Measurements from ENCODE around the gene NUDCD3. TPM values are rescaled to one million over a fixed set of nuclear protein-coding genes. Genes with fewer than 3 reads are reported as not detected.

NUDCD3 gene
- total RNA-seq, 6 experiments from 2014 or later = 24.4 to 47.1 (median 42.5) TPM

- intact Hi-C loops (cut with DNase I) = no loop called here
- no peaks in the 10 kb centered on the region for H3K9me3 ChIP-seq
- no peak for TF ChIP-seq CTCF (IDR thresholded peaks at IDR 0.05)
These were observed 35.3 kb downstream of the NUDCD3 start for GRCh38 chr7:44455155-44455554.

GRCh38 chr7:44454348-44454747 lies 36.1 kb downstream of the NUDCD3 start:
- Histone ChIP-seq H3K36me3 (no peaks in the 10 kb centered on the region), H3K9me3 (no peaks in the 10 kb centered on the region), H3K27ac (no peak overlapping the region), H3K27me3 (no peaks in the 10 kb centered on the region), H3K4me1 (no peaks in the 10 kb centered on the region), H3K4me3 (no peak overlapping the region)
- ATAC-seq (no peak), DNase-seq (no peak)
- intact Hi-C loops (cut with DNase I) = no loop called here
- 100% methylated on average over 2 of the region's 2 CpGs for WGBS (ENCODE audit: insufficient coverage, low coverage, low lambda C conversion rate, missing lambda C conversion rate)
- TF ChIP-seq CTCF (IDR thresholded peaks at IDR 0.05) (no peak), POLR2A (IDR thresholded peaks at IDR 0.05) (no peak)

More at GRCh38 chr7:44455155-44455554, 35.3 kb downstream of the NUDCD3 start:
- no peak for ATAC-seq
- no peak overlapping the region for H3K4me3 ChIP-seq
- no peak for DNase-seq
- H3K27me3 ChIP-seq = no peaks in the 10 kb centered on the region
- no peak overlapping the region for H3K27ac ChIP-seq
- H3K4me1 ChIP-seq = no peaks in the 10 kb centered on the region
- WGBS (ENCODE audit: insufficient coverage, low coverage, low lambda C conversion rate, missing lambda C conversion rate) = 88% methylated on average over 3 of the region's 3 CpGs
- H3K36me3 ChIP-seq = no peaks in the 10 kb centered on the region

- no peak overlapping the region for H3K27ac ChIP-seq
- intact Hi-C loops (cut with DNase I) = no loop called here
- no peaks in the 10 kb centered on the region for H3K36me3 ChIP-seq
- H3K4me3 ChIP-seq = no peak overlapping the region
- ATAC-seq (no peak), DNase-seq (no peak)
- no peaks in the 10 kb centered on the region for H3K4me1 ChIP-seq
- no peaks in the 10 kb centered on the region for H3K9me3 ChIP-seq
- TF ChIP-seq POLR2A (IDR thresholded peaks at IDR 0.05) (no peak), CTCF (IDR thresholded peaks at IDR 0.05) (no peak)
- WGBS (ENCODE audit: insufficient coverage, low coverage, low lambda C conversion rate, missing lambda C conversion rate) = 97% methylated on average over 7 of the region's 7 CpGs
- no peaks in the 10 kb centered on the region for H3K27me3 ChIP-seq
These were observed 39.3 kb downstream of the NUDCD3 start for GRCh38 chr7:44451123-44451522.

- H3K4me1 ChIP-seq = no peaks in the 10 kb centered on the region
- intact Hi-C loops (cut with DNase I) = no loop called here
- TF ChIP-seq POLR2A (IDR thresholded peaks at IDR 0.05) = no peak
- TF ChIP-seq CTCF (IDR thresholded peaks at IDR 0.05) = no peak
- 80% methylated on average over 1 of the region's 1 CpG for WGBS (ENCODE audit: insufficient coverage, low coverage, low lambda C conversion rate, missing lambda C conversion rate)
- H3K36me3 ChIP-seq = no peaks in the 10 kb centered on the region
- H3K9me3 ChIP-seq = no peaks in the 10 kb centered on the region
- DNase-seq = no peak
- no peak overlapping the region for H3K4me3 ChIP-seq
- no peak overlapping the region for H3K27ac ChIP-seq
- no peaks in the 10 kb centered on the region for H3K27me3 ChIP-seq
- no peak for ATAC-seq
These were observed 40.9 kb downstream of the NUDCD3 start for GRCh38 chr7:44449584-44449928.

- H3K27me3 ChIP-seq = no peaks in the 10 kb centered on the region
- ATAC-seq (no peak), DNase-seq (no peak)
- intact Hi-C loops (cut with DNase I) = no loop called here
- H3K4me1 ChIP-seq = no peaks in the 10 kb centered on the region
- no peaks in the 10 kb centered on the region for H3K9me3 ChIP-seq
- no peak overlapping the region for H3K27ac ChIP-seq
- TF ChIP-seq POLR2A (IDR thresholded peaks at IDR 0.05) (no peak), CTCF (IDR thresholded peaks at IDR 0.05) (no peak)
- WGBS (ENCODE audit: insufficient coverage, low coverage, low lambda C conversion rate, missing lambda C conversion rate) = 69% methylated on average over 4 of the region's 4 CpGs
- no peak overlapping the region for H3K4me3 ChIP-seq
- no peaks in the 10 kb centered on the region for H3K36me3 ChIP-seq
These were observed 41.4 kb downstream of the NUDCD3 start for GRCh38 chr7:44448922-44449583.
